ENCODE results near the gene SNX33. TPM values are rescaled to one million over a fixed set of nuclear protein-coding genes. Genes with fewer than 3 reads are reported as not detected.

Gene SNX33
- total RNA-seq, 1 donor from 2014 or later = 28.9 TPM

DNA sequence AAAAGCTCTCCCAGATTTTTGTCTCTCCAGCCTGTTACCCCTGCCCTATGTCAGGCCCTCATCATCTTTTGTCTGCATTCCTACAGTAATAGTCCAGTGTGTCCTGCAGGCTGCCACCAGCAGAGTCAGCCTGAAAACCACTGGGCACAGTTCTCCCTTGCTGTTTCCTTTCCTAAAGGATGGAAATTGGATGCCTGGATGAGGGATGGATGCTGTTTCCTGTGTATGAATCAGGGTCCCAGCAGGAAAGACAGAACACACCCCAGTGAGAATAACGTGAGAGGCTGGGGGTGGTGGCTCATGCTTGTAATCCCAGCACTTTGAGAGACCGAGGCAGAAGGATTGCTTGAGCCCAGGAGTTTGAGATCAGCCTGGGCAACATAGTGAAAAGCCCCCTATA is 3.3 kb upstream of the SNX33 start:
- TF ChIP-seq, protein P1, sequence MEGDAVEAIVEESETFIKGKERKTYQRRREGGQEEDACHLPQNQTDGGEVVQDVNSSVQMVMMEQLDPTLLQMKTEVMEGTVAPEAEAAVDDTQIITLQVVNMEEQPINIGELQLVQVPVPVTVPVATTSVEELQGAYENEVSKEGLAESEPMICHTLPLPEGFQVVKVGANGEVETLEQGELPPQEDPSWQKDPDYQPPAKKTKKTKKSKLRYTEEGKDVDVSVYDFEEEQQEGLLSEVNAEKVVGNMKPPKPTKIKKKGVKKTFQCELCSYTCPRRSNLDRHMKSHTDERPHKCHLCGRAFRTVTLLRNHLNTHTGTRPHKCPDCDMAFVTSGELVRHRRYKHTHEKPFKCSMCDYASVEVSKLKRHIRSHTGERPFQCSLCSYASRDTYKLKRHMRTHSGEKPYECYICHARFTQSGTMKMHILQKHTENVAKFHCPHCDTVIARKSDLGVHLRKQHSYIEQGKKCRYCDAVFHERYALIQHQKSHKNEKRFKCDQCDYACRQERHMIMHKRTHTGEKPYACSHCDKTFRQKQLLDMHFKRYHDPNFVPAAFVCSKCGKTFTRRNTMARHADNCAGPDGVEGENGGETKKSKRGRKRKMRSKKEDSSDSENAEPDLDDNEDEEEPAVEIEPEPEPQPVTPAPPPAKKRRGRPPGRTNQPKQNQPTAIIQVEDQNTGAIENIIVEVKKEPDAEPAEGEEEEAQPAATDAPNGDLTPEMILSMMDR (IDR thresholded peaks at IDR 0.05) = no peak
- intact Hi-C loops (cut with DNase I) = no loop called here

DNA sequence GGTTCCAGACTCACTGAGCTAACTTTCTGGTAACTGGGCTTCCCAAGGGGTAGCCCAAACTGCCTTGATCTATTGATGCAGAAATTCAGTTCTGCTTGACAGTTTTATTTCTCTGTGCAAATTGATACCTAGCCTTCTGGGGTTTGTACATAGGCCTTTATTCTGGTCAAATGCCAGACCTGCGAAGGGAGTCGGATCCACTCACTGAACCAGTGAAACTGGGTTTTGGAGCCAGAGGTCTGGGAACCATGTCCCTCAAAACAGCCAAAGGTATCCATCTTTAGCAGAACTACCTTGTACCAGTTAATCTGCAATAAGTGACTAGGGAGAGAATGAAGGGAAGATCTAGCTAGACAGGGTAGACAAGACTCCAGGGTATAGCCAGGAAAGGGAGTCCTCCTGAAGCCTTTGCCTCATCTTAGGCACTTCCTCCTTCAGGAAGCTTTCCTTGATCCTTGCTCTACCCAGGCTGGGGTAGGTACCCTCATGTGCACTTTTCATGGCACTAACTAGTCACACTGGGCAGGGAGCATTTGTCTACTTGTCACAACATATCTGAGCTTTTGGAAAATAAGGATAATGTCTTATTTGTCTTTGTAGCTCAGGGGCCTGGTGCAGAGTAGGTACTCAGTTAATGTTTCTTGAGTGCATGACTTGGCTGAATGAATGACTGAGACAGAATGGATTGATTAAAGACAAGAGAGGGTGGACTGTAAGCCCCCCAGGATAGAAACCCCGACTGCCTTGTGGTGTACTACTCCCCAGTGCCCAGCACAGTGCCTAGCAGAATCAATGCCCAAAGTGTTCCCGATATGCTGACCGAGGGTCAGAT is 1.4 kb upstream of the SNX33 start:
- Histone ChIP-seq H3K4me3 (peak overlapping the region; percentile 82), H3K9me3 (no peaks in the 10 kb centered on the region), H3K36me3 (peaks cover 17% of the 10 kb centered on the region), H3K27me3 (ENCODE audit: low read depth) (no peaks in the 10 kb centered on the region), H3K4me1 (peaks cover 41% of the 10 kb centered on the region), H3K27ac (peak overlapping the region; percentile 95)
- TF ChIP-seq, protein P1 (IDR thresholded peaks at IDR 0.05) = no peak
- no peak for ATAC-seq
- intact Hi-C loops (cut with DNase I) = no loop called here
- DNase-seq = no peak

More for the DNA sequence above, 3.3 kb upstream of the SNX33 start:
- H3K9me3 ChIP-seq = no peaks in the 10 kb centered on the region
- peaks cover under 1% of the 10 kb centered on the region for H3K36me3 ChIP-seq
- H3K27ac ChIP-seq = no peak overlapping the region
- no peaks in the 10 kb centered on the region for H3K27me3 ChIP-seq (ENCODE audit: low read depth)
- peaks cover 29% of the 10 kb centered on the region for H3K4me1 ChIP-seq
- no peak for DNase-seq
- H3K4me3 ChIP-seq = no peak overlapping the region
- no peak for ATAC-seq

DNA sequence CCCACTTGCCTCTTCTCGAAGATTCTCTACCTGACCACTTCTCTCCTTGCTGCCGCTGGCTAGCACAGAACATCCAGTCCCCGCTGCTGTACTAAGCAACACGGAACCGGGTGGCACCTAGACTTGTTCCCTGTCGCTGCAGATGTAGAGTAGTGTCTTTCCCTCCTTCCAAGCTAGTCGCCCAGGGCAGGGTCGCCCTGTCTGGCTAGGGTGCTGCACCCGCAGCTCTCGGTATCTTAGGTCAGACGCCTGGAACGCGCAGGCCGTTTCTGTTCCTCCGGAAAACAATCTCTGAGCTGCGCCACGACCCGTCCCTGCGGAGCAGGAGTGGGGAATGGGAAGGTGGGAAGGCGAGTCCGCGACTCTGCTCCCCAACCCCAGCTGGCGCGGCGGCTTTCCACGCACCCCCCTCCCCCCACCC is 758 bp upstream of the SNX33 start:
- DNase-seq (peak; percentile 61), ATAC-seq (peak; percentile 43 to 47)
- TF ChIP-seq, protein P1 (IDR thresholded peaks at IDR 0.05) = no peak
- Histone ChIP-seq H3K9me3 (no peaks in the 10 kb centered on the region), H3K4me1 (peaks cover 47% of the 10 kb centered on the region), H3K27me3 (ENCODE audit: low read depth) (no peaks in the 10 kb centered on the region), H3K27ac (peak overlapping the region; percentile 95), H3K4me3 (peak overlapping the region; percentile 82), H3K36me3 (peaks cover 17% of the 10 kb centered on the region)
- intact Hi-C loops (cut with DNase I) = no loop called here

DNA sequence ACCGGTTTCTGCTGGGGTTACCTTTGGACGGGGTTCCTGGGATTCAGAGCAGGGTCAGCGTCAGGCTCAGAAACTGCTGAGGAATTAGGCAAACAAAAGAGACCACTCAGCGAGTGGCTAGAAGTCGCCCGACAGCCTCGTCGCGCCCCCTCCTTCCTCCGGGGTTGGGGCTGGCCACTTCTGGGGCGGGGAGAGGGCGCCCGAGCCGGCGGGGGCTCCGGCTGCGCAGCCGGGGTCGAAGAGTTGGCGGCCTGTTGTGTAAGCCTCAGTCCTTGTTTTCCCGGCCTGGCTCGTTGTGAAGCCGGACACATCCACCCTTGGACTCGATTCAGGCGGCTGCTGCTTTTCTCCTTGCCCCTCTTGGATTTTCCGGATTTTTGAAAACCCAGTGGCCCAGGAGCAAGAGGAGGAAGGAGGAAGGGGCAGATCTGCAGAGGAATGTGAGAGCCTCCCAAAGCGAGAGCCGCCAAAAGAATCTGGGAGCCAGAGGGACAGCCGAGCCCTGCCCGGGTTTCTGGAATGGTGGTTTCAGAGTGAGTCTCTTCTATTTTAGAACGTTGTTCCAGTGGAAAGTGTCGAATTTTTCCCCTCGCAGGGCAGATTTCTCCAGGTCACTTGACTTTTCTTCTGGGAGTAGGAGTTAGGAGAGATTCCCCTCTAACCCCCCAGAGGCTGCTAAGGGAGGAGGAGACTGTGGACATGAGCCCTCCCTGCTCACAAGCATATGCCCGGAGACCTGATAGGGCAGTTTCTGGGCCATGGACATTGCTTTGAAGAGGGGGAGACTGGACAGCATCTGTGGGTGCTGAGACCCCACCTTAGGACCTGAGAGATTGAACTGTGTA is 666 bp downstream of the SNX33 start:
- DNase-seq = peak; percentile 68
- H3K27me3 ChIP-seq (ENCODE audit: low read depth) = no peaks in the 10 kb centered on the region
- peak overlapping the region; percentile 95 for H3K27ac ChIP-seq
- H3K4me1 ChIP-seq = peaks cover 62% of the 10 kb centered on the region
- TF ChIP-seq, protein P1 (IDR thresholded peaks at IDR 0.05) = no peak
- H3K9me3 ChIP-seq = no peaks in the 10 kb centered on the region
- peaks cover 17% of the 10 kb centered on the region for H3K36me3 ChIP-seq
- ATAC-seq = peak; percentile 47 to 55
- intact Hi-C loops (cut with DNase I) = no loop called here
- H3K4me3 ChIP-seq = peak overlapping the region; percentile 82

DNA sequence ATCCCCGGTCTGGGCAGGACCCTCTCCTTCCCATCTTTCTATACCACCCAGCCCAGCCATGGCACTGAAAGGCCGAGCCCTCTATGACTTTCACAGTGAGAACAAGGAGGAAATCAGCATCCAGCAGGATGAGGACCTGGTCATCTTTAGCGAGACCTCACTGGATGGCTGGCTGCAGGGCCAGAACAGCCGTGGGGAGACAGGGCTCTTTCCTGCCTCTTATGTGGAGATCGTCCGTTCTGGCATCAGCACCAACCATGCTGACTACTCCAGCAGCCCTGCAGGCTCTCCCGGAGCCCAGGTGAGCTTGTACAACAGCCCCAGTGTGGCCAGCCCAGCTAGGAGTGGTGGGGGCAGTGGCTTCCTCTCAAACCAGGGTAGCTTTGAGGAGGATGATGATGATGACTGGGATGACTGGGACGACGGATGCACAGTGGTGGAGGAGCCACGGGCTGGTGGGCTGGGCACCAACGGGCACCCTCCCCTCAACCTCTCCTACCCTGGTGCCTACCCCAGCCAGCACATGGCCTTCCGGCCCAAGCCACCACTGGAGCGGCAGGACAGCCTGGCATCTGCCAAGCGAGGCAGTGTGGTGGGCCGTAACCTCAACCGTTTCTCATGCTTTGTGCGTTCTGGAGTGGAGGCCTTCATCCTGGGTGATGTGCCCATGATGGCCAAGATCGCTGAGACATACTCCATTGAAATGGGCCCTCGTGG is 1.5 kb downstream of the SNX33 start:
- peaks cover 70% of the 10 kb centered on the region for H3K4me1 ChIP-seq
- no peaks in the 10 kb centered on the region for H3K27me3 ChIP-seq (ENCODE audit: low read depth)
- TF ChIP-seq, protein P1 (IDR thresholded peaks at IDR 0.05) = no peak
- peaks cover 19% of the 10 kb centered on the region for H3K36me3 ChIP-seq
- peak overlapping the region; percentile 95 for H3K27ac ChIP-seq
- ATAC-seq = no peak
- peak overlapping the region; percentile 82 for H3K4me3 ChIP-seq
- intact Hi-C loops (cut with DNase I) = no loop called here
- no peaks in the 10 kb centered on the region for H3K9me3 ChIP-seq
- DNase-seq = no peak
